ENCODE data around the gene SPACA1.

Gene SPACA1

GRCh38 chr6:88077305-88077704 lies 29.7 kb downstream of the SPACA1 start:
- Histone ChIP-seq H3K36me3 (ENCODE audit: low read depth) (no peaks in the 10 kb centered on the region), H3K4me3 (ENCODE audit: severe bottlenecking) (no peak overlapping the region), H3K27me3 (ENCODE audit: insufficient read depth, poor library complexity, severe bottlenecking) (peaks cover 3% of the 10 kb centered on the region), H3K27ac (ENCODE audit: poor library complexity, severe bottlenecking) (no peak overlapping the region), H3K9me3 (ENCODE audit: severe bottlenecking) (no peaks in the 10 kb centered on the region), H3K4me1 (ENCODE audit: insufficient read depth, poor library complexity, severe bottlenecking) (no peaks in the 10 kb centered on the region)
- no peak for ATAC-seq (ENCODE audit: low read depth)
- no peak for TF ChIP-seq CTCF (IDR thresholded peaks at IDR 0.05; ENCODE audit: poor library complexity, severe bottlenecking)
- DNase-seq (ENCODE audit: low spot score), result no peak

GRCh38 chr6:88086792-88087191 lies 39.2 kb downstream of the SPACA1 start:
- ATAC-seq (ENCODE audit: low read depth), result no peak
- no peak overlapping the region for H3K27ac ChIP-seq (ENCODE audit: poor library complexity, severe bottlenecking)

GRCh38 chr6:88089708-88090107 lies 42.1 kb downstream of the SPACA1 start:
- Histone ChIP-seq H3K36me3 (ENCODE audit: low read depth) (no peaks in the 10 kb centered on the region), H3K9me3 (ENCODE audit: severe bottlenecking) (no peaks in the 10 kb centered on the region), H3K4me3 (ENCODE audit: severe bottlenecking) (no peak overlapping the region), H3K27me3 (ENCODE audit: insufficient read depth, poor library complexity, severe bottlenecking) (peaks cover 10% of the 10 kb centered on the region), H3K27ac (ENCODE audit: poor library complexity, severe bottlenecking) (no peak overlapping the region), H3K4me1 (ENCODE audit: insufficient read depth, poor library complexity, severe bottlenecking) (no peaks in the 10 kb centered on the region)
- no peak for TF ChIP-seq CTCF (IDR thresholded peaks at IDR 0.05; ENCODE audit: poor library complexity, severe bottlenecking)
- ATAC-seq (ENCODE audit: low read depth) (no peak), DNase-seq (ENCODE audit: low spot score) (no peak)

More at GRCh38 chr6:88086792-88087191, 39.2 kb downstream of the SPACA1 start:
- Histone ChIP-seq H3K27me3 (ENCODE audit: insufficient read depth, poor library complexity, severe bottlenecking) (peaks cover 8% of the 10 kb centered on the region), H3K36me3 (ENCODE audit: low read depth) (no peaks in the 10 kb centered on the region), H3K4me3 (ENCODE audit: severe bottlenecking) (no peak overlapping the region), H3K4me1 (ENCODE audit: insufficient read depth, poor library complexity, severe bottlenecking) (no peaks in the 10 kb centered on the region), H3K9me3 (ENCODE audit: severe bottlenecking) (no peaks in the 10 kb centered on the region)
- DNase-seq (ENCODE audit: low spot score), result no peak
- no peak for TF ChIP-seq CTCF (IDR thresholded peaks at IDR 0.05; ENCODE audit: poor library complexity, severe bottlenecking)

GRCh38 chr6:88105741-88106340 lies 58.2 kb downstream of the SPACA1 start:
- no peak for ATAC-seq (ENCODE audit: low read depth)
- no peak for TF ChIP-seq CTCF (IDR thresholded peaks at IDR 0.05; ENCODE audit: poor library complexity, severe bottlenecking)
- Histone ChIP-seq H3K27ac (ENCODE audit: poor library complexity, severe bottlenecking) (no peak overlapping the region), H3K4me3 (ENCODE audit: severe bottlenecking) (no peak overlapping the region), H3K27me3 (ENCODE audit: insufficient read depth, poor library complexity, severe bottlenecking) (no peaks in the 10 kb centered on the region), H3K9me3 (ENCODE audit: severe bottlenecking) (no peaks in the 10 kb centered on the region), H3K4me1 (ENCODE audit: insufficient read depth, poor library complexity, severe bottlenecking) (no peaks in the 10 kb centered on the region), H3K36me3 (ENCODE audit: low read depth) (no peaks in the 10 kb centered on the region)
- DNase-seq (ENCODE audit: low spot score), result no peak

GRCh38 chr6:88107241-88107640 lies 59.6 kb downstream of the SPACA1 start:
- ATAC-seq (ENCODE audit: low read depth) (no peak), DNase-seq (ENCODE audit: low spot score) (no peak)
- no peaks in the 10 kb centered on the region for H3K27me3 ChIP-seq (ENCODE audit: insufficient read depth, poor library complexity, severe bottlenecking)
- H3K36me3 ChIP-seq (ENCODE audit: low read depth), result no peaks in the 10 kb centered on the region
- H3K9me3 ChIP-seq (ENCODE audit: severe bottlenecking), result no peaks in the 10 kb centered on the region
- no peaks in the 10 kb centered on the region for H3K4me1 ChIP-seq (ENCODE audit: insufficient read depth, poor library complexity, severe bottlenecking)
- H3K27ac ChIP-seq (ENCODE audit: poor library complexity, severe bottlenecking), result no peak overlapping the region
- no peak overlapping the region for H3K4me3 ChIP-seq (ENCODE audit: severe bottlenecking)
- TF ChIP-seq CTCF (IDR thresholded peaks at IDR 0.05; ENCODE audit: poor library complexity, severe bottlenecking), result no peak

Data from RWPE2 (cell line).